GM23338 (cell line): ENCODE data around the gene PGP. TPM values are rescaled to one million over a fixed set of nuclear protein-coding genes. Genes with fewer than 3 reads are reported as not detected.

Experiments used
- EZH2 ChIP-seq: fragments of 200-600 bp; sonication (generic); IDR thresholded peaks from one replicate; pipeline ENCODE4 v1.8.0; 2017; ENCODE audit warnings: antibody characterized with exemption, mild to moderate bottlenecking, low read depth; ENCODE audit not compliant: unreplicated experiment
- JUNB ChIP-seq: IDR thresholded peaks from one replicate; pipeline ENCODE4 v1.6.1; 2016; ENCODE audit warnings: antibody characterized with exemption; ENCODE audit not compliant: unreplicated experiment
- NANOG ChIP-seq: IDR thresholded peaks from 2 replicates; pipeline ENCODE4 v1.6.1; 2016; ENCODE audit warnings: antibody characterized with exemption, borderline replicate concordance
- polyA plus RNA-seq: library from polyadenylated mRNA; unstranded; fragments of >200 nt; fragmentation: Nextera tagmentation; extraction: Ambion mirVana; gene quantifications from 2 replicates; pipeline ENCODE4 v1.2.1, GENCODE V29; 2016
- total RNA-seq: library from RNA; depleted of rRNA; stranded (reverse); fragments of >200 nt; shearing (Covaris generic); gene quantifications from 2 replicates; pipeline ENCODE4 v1.2.3, GENCODE V29; 2014
- TF ChIP-seq, protein P1 (sequence below): fragments of 250-450 bp; sonication (Bioruptor Pico); IDR thresholded peaks from 2 replicates; pipeline ENCODE4 v1.5.0; 2020; ENCODE audit warnings: mild to moderate bottlenecking, moderate library complexity
- TF ChIP-seq, protein P2 (sequence below): IDR thresholded peaks from one replicate; pipeline ENCODE4 v1.6.1; 2018; ENCODE audit warnings: antibody characterized with exemption; ENCODE audit not compliant: unreplicated experiment

PGP gene
- total and polyA plus RNA-seq, 2 experiments from 2014 or later = 44.4 to 80.3 TPM

DNA sequence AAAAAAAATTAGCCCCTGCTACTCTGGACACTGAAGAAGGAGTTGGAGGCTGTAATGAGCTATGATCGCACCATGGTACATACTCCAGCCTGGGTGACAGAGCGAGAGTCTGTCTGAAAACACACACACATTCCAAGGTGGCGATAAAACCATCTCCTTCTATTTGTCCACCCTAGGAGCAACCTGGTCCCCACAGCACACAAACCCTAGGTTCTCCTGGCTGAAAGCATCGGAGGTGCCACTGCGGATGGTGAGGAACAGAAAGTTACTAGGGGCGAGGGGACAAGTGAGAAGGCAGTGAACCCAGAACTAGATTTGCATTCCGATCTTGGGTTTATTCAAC is 38.1 kb upstream of the PGP start (continued):
- TF ChIP-seq, protein P1, sequence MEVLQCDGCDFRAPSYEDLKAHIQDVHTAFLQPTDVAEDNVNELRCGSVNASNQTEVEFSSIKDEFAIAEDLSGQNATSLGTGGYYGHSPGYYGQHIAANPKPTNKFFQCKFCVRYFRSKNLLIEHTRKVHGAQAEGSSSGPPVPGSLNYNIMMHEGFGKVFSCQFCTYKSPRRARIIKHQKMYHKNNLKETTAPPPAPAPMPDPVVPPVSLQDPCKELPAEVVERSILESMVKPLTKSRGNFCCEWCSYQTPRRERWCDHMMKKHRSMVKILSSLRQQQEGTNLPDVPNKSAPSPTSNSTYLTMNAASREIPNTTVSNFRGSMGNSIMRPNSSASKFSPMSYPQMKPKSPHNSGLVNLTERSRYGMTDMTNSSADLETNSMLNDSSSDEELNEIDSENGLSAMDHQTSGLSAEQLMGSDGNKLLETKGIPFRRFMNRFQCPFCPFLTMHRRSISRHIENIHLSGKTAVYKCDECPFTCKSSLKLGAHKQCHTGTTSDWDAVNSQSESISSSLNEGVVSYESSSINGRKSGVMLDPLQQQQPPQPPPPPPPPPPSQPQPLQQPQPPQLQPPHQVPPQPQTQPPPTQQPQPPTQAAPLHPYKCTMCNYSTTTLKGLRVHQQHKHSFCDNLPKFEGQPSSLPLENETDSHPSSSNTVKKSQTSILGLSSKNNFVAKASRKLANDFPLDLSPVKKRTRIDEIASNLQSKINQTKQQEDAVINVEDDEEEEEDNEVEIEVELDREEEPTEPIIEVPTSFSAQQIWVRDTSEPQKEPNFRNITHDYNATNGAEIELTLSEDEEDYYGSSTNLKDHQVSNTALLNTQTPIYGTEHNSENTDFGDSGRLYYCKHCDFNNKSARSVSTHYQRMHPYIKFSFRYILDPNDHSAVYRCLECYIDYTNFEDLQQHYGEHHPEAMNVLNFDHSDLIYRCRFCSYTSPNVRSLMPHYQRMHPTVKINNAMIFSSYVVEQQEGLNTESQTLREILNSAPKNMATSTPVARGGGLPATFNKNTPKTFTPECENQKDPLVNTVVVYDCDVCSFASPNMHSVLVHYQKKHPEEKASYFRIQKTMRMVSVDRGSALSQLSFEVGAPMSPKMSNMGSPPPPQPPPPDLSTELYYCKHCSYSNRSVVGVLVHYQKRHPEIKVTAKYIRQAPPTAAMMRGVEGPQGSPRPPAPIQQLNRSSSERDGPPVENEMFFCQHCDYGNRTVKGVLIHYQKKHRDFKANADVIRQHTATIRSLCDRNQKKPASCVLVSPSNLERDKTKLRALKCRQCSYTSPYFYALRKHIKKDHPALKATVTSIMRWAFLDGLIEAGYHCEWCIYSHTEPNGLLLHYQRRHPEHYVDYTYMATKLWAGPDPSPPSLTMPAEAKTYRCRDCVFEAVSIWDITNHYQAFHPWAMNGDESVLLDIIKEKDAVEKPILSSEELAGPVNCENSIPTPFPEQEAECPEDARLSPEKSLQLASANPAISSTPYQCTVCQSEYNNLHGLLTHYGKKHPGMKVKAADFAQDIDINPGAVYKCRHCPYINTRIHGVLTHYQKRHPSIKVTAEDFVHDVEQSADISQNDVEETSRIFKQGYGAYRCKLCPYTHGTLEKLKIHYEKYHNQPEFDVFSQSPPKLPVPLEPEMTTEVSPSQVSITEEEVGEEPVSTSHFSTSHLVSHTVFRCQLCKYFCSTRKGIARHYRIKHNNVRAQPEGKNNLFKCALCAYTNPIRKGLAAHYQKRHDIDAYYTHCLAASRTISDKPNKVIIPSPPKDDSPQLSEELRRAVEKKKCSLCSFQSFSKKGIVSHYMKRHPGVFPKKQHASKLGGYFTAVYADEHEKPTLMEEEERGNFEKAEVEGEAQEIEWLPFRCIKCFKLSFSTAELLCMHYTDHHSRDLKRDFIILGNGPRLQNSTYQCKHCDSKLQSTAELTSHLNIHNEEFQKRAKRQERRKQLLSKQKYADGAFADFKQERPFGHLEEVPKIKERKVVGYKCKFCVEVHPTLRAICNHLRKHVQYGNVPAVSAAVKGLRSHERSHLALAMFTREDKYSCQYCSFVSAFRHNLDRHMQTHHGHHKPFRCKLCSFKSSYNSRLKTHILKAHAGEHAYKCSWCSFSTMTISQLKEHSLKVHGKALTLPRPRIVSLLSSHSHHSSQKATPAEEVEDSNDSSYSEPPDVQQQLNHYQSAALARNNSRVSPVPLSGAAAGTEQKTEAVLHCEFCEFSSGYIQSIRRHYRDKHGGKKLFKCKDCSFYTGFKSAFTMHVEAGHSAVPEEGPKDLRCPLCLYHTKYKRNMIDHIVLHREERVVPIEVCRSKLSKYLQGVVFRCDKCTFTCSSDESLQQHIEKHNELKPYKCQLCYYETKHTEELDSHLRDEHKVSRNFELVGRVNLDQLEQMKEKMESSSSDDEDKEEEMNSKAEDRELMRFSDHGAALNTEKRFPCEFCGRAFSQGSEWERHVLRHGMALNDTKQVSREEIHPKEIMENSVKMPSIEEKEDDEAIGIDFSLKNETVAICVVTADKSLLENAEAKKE = no peak
- TF ChIP-seq, protein P2, sequence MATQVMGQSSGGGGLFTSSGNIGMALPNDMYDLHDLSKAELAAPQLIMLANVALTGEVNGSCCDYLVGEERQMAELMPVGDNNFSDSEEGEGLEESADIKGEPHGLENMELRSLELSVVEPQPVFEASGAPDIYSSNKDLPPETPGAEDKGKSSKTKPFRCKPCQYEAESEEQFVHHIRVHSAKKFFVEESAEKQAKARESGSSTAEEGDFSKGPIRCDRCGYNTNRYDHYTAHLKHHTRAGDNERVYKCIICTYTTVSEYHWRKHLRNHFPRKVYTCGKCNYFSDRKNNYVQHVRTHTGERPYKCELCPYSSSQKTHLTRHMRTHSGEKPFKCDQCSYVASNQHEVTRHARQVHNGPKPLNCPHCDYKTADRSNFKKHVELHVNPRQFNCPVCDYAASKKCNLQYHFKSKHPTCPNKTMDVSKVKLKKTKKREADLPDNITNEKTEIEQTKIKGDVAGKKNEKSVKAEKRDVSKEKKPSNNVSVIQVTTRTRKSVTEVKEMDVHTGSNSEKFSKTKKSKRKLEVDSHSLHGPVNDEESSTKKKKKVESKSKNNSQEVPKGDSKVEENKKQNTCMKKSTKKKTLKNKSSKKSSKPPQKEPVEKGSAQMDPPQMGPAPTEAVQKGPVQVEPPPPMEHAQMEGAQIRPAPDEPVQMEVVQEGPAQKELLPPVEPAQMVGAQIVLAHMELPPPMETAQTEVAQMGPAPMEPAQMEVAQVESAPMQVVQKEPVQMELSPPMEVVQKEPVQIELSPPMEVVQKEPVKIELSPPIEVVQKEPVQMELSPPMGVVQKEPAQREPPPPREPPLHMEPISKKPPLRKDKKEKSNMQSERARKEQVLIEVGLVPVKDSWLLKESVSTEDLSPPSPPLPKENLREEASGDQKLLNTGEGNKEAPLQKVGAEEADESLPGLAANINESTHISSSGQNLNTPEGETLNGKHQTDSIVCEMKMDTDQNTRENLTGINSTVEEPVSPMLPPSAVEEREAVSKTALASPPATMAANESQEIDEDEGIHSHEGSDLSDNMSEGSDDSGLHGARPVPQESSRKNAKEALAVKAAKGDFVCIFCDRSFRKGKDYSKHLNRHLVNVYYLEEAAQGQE = no peak
- TF ChIP-seq EZH2 = no peak
- TF ChIP-seq JUNB = no peak
- TF ChIP-seq NANOG = no peak
